GM10266 (cell line): ENCODE data around the gene ADGRL3.

Source experiments
- DNase-seq: peaks from one replicate; pipeline ENCODE4 v3.0.0; 2012; ENCODE audit errors: extremely low spot score
- TF ChIP-seq, protein P1 (sequence below): IDR thresholded peaks from 2 replicates; pipeline ENCODE4 v1.5.1; 2012; ENCODE audit warnings: mild to moderate bottlenecking, low read depth; ENCODE audit not compliant: control insufficient read depth, insufficient read depth; ENCODE audit errors: missing control alignments

Gene ADGRL3

DNA sequence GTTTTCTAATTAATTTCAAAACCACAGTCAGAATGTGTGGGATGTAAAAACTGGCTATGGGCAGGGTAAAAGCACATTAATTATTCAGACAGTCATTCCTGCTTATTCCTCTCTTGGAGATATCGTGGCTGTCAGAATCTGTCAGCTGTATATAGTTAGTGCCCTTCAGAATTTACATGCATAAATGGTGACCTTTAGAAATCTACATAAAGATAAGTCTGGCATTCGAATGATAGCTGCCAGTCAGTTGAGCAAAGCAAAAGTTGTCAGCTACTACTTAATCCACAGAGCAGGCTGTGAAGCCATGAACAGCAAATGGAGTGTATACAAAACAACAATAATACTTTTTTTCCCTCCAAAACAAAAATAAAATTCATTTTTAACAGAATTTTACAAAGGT, 189.5 kb downstream of the ADGRL3 start:
- TF ChIP-seq, protein P1, sequence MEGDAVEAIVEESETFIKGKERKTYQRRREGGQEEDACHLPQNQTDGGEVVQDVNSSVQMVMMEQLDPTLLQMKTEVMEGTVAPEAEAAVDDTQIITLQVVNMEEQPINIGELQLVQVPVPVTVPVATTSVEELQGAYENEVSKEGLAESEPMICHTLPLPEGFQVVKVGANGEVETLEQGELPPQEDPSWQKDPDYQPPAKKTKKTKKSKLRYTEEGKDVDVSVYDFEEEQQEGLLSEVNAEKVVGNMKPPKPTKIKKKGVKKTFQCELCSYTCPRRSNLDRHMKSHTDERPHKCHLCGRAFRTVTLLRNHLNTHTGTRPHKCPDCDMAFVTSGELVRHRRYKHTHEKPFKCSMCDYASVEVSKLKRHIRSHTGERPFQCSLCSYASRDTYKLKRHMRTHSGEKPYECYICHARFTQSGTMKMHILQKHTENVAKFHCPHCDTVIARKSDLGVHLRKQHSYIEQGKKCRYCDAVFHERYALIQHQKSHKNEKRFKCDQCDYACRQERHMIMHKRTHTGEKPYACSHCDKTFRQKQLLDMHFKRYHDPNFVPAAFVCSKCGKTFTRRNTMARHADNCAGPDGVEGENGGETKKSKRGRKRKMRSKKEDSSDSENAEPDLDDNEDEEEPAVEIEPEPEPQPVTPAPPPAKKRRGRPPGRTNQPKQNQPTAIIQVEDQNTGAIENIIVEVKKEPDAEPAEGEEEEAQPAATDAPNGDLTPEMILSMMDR = no peak
- DNase-seq = no peak

DNA sequence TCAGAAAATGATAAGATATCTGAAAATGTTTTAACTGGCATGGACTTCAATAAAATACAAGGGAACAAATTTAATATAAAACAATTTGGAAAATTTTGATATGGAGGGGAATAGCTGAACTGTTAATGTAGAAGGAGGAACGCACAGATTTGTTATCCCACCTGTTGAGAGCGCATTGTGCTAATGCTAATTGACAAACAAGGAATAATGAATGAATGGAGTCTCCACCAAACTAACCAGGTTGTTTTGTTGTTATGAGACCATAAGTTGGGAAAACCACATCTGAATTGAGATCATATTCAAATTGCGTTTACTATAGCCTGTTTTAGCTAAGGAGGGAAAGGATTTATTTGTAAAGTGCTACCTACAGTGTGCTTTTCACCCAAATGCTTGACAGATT, 195.6 kb downstream of the ADGRL3 start:
- TF ChIP-seq, protein P1 = no peak
- no peak for DNase-seq

DNA sequence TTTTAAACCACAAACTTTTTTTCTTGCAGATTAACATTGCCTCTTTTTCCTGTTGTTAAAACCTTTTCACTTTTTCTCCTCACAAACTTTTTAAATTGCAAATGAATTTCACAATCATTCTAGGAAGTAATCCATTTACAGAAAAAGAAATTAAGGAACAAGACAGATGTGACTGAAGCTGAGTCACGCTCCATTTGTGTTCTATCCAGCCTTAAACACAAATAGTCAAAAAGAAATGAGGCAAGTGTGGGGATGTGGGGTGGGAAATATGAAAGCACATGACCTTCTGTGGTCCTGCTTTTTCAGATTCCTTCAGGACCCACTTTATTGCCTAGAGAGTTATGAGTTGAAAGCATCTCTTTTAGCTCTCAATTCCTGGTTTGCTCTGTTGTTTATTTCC, 197.0 kb downstream of the ADGRL3 start:
- TF ChIP-seq, protein P1 = no peak
- no peak for DNase-seq

DNA sequence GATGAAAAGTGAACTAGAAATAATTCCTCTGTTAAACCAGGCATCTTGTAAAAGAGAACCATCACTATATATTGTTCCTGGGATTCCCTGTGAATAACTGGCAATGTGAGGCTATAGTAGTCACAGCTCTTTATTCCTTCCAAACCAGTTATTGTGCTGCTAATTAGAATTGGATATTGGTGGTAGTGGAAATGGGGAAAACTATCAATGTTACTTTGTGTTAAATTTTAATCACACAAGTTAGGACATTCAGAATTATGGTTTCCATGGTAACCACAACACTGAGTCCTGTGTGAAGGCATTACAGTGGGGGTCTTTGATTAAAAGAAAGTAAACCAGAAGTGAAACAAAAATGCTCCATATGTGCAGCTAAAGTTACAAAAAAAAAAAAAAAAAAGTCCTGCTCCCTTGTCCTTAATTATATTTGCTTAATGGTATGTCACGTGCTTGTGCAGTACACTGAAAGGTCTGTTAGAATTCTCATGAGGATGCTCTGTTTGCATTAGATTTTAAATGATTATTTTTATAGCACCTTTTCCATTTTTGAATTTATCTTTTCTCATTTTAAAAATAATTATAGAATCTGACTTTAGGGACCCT, 200.4 kb downstream of the ADGRL3 start:
- TF ChIP-seq, protein P1 = no peak
- DNase-seq = no peak

DNA sequence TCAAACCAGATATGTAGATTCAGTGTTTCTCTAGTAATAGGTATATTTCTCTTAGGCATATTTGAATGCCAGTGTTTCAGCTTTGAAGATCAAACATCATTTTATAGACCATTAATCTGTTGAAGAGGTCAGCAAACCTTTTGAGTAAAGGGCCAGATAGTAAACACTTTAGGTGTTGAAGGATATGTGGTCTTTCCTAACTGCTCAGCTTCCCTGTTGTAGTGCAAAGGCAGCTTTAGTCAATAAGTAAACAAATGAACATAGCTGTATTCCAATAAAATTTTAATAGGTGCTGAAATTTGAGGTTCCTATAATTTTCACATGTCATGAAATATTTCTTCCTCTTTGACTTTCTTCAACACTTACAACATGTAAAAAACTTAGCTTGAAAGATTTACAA, 201.6 kb downstream of the ADGRL3 start:
- no peak for DNase-seq
- TF ChIP-seq, protein P1 = no peak

DNA sequence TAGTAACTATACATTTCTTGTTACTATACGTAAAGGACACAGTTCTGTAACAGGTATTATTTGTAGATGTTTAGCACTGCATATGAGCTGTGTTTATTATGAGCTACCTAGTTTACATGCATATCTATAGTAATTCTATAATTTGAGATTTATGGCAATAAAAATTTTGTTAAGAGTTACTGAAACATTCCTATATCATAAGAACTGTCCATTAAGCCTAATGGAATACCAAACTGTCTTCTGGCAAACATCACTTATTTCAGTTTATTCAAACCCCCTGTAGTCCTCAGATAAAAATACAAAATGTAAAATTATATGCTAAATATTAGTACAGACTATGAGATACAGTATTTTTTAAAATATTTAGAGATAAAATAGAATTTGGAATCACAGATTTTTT, 205.2 kb downstream of the ADGRL3 start:
- DNase-seq = no peak
- TF ChIP-seq, protein P1 = no peak

DNA sequence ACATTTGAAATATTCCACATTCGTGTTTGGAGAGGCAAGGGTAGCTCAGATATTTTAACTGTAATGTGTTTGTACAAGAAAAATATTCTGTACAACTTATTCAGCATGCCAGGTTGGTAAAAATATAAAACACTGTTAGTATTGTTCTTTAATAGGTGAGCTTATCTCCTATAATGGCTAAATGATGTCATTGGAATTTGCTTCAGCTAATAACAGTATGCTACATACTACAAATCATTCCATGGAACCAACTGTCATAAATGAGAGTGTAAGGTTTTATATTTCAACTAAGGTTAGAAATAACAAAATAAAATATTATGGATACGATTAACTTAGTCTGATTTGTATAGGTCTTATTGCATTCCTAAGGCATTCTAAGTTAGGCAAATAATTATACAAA, 206.6 kb downstream of the ADGRL3 start:
- TF ChIP-seq, protein P1 = no peak
- DNase-seq = no peak
